Neural cell (in vitro differentiated cells): ENCODE results near the gene DPP9.

Experiments used
- CTCF ChIP-seq: fragments of 450-650 bp; IDR thresholded peaks from 2 replicates; pipeline ENCODE4 v1.5.1; 2014; ENCODE audit warnings: antibody characterized with exemption, mild to moderate bottlenecking, moderate library complexity; ENCODE audit not compliant: poor library complexity, severe bottlenecking
- EZH2 ChIP-seq: fragments of 200-600, 300-800 bp; shearing (Covaris generic), sonication (generic); IDR thresholded peaks from 2 replicates; pipeline ENCODE4 v1.6.1; 2014; ENCODE audit warnings: antibody characterized with exemption, low read length, borderline replicate concordance, mild to moderate bottlenecking; ENCODE audit not compliant: insufficient read depth, poor library complexity, severe bottlenecking
- POLR2AphosphoS5 ChIP-seq: IDR thresholded peaks from 2 replicates; pipeline ENCODE4 v1.6.1; 2012
- REST ChIP-seq: IDR thresholded peaks from 2 replicates; pipeline ENCODE4 v1.6.1; 2012; ENCODE audit warnings: borderline replicate concordance
- TAF1 ChIP-seq: IDR thresholded peaks from 2 replicates; pipeline ENCODE4 v1.6.1; 2012; ENCODE audit warnings: low read depth

- no peak for TF ChIP-seq TAF1
- TF ChIP-seq CTCF = no peak
- no peak for TF ChIP-seq EZH2
- no peak for TF ChIP-seq REST
- TF ChIP-seq POLR2AphosphoS5 = no peak
These were observed 4.2 kb downstream of the DPP9 start for GRCh38 chr19:4719499-4719866.
